ENCODE data around the gene CISD3. TPM values are rescaled to one million over a fixed set of nuclear protein-coding genes. Genes with fewer than 3 reads are reported as not detected.

The CISD3 gene
- total RNA-seq, 4 donors from 2014 or later: 3.7 to 7.8 (median 5.4) TPM

GRCh38 chr17:38705523-38705802 lies 24.7 kb upstream of the CISD3 start:
- H3K4me3 ChIP-seq (ENCODE audit: low read depth, poor library complexity, severe bottlenecking): peak overlapping the region; percentile 73
- intact Hi-C loops (cut with DNase I; ENCODE audit: low total_unique reads): no loop called here
- WGBS, 2 donors: 0% methylated on average over 6 to 11 of the region's 32 CpGs
- TF ChIP-seq POLR2A (IDR thresholded peaks at IDR 0.05): no peak
- TF ChIP-seq CTCF (IDR thresholded peaks at IDR 0.05): no peak
- no peak for DNase-seq (ENCODE audit: low spot score in 2 of 2)

- WGBS, 2 donors: 0 to 1% methylated on average over 29 to 33 of the region's 38 CpGs
- peak in 1 of 2 donors; percentile 93 for DNase-seq (ENCODE audit: low spot score in 2 of 2)
- TF ChIP-seq CTCF (IDR thresholded peaks at IDR 0.05) (no peak), POLR2A (IDR thresholded peaks at IDR 0.05) (no peak)
- peak overlapping the region; percentile 73 for H3K4me3 ChIP-seq (ENCODE audit: low read depth, poor library complexity, severe bottlenecking)
- intact Hi-C loops (cut with DNase I; ENCODE audit: low total_unique reads): no loop called here
Observed at GRCh38 chr17:38705803-38706504, 24.2 kb upstream of the CISD3 start.

- intact Hi-C loops (cut with DNase I; ENCODE audit: low total_unique reads): no loop called here
- 8 to 11% methylated on average over 20 of the region's 20 CpGs for WGBS, 2 donors
- no peak for DNase-seq (ENCODE audit: low spot score in 2 of 2)
- no peak for TF ChIP-seq POLR2A (IDR thresholded peaks at IDR 0.05)
- TF ChIP-seq CTCF (IDR thresholded peaks at IDR 0.05): no peak
- H3K4me3 ChIP-seq (ENCODE audit: low read depth, poor library complexity, severe bottlenecking): peak overlapping the region; percentile 73
Observed at GRCh38 chr17:38706505-38707216, 23.5 kb upstream of the CISD3 start.

- TF ChIP-seq POLR2A (IDR thresholded peaks at IDR 0.05) (no peak), CTCF (IDR thresholded peaks at IDR 0.05) (no peak)
- 77 to 79% methylated on average over 20 to 21 of the region's 21 CpGs for WGBS, 2 donors
- DNase-seq (ENCODE audit: low spot score in 2 of 2): no peak
- no peak overlapping the region for H3K4me3 ChIP-seq (ENCODE audit: low read depth, poor library complexity, severe bottlenecking)
- intact Hi-C loops (cut with DNase I; ENCODE audit: low total_unique reads): no loop called here
Observed at GRCh38 chr17:38707678-38708351, 22.3 kb upstream of the CISD3 start.

GRCh38 chr17:38709104-38709820 lies 20.9 kb upstream of the CISD3 start:
- TF ChIP-seq CTCF (IDR thresholded peaks at IDR 0.05): no peak
- TF ChIP-seq POLR2A (IDR thresholded peaks at IDR 0.05): no peak
- no peak overlapping the region for H3K4me3 ChIP-seq (ENCODE audit: low read depth, poor library complexity, severe bottlenecking)
- intact Hi-C loops (cut with DNase I; ENCODE audit: low total_unique reads): no loop called here
- no peak for DNase-seq (ENCODE audit: low spot score in 2 of 2)
- WGBS, 2 donors: 82 to 84% methylated on average over 16 to 18 of the region's 18 CpGs
